Raji (cell line): ENCODE measurements around the gene IFIT1.

Experiments
- POLR2A ChIP-seq: IDR thresholded peaks from 2 replicates; pipeline ENCODE4 v1.6.1; 2011; ENCODE audit warnings: low read depth, low read length, control low read depth; ENCODE audit not compliant: insufficient read depth

Gene IFIT1

GRCh38 chr10:89391907-89392756 is at the start of gene IFIT1:
Gene IFIT1 (plus strand): TSS chr10:89392623. CDS start chr10:89392713, 90 bp downstream.
- TF ChIP-seq POLR2A, result no peak

- no peak for TF ChIP-seq POLR2A
Observed at GRCh38 chr10:89343089-89343767, 49.2 kb upstream of the IFIT1 start.

DNA sequence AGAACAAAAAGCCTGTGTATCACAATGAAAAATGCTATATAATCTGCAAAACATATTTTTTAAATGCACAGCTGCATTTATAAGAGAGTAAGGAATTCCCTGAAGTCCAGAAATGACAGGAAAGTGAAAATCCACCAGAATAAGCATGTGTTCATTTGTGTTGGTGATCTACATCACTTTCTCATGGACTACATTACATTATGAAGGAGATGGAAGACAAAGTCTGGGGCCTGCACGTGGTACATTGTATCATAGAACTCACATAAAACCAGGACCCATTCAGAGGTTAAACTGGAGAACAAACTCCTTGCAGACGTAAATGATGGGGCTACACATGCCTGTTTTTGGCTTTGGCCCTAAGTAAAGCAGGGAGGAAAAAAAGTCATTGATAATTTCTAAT is 48.3 kb upstream of the IFIT1 start:
- TF ChIP-seq POLR2A, result no peak

- TF ChIP-seq POLR2A, result no peak
Observed at GRCh38 chr10:89345367-89346000, 46.9 kb upstream of the IFIT1 start.

GRCh38 chr10:89346405-89347254 is 45.8 kb upstream of the IFIT1 start:
- no peak for TF ChIP-seq POLR2A

DNA sequence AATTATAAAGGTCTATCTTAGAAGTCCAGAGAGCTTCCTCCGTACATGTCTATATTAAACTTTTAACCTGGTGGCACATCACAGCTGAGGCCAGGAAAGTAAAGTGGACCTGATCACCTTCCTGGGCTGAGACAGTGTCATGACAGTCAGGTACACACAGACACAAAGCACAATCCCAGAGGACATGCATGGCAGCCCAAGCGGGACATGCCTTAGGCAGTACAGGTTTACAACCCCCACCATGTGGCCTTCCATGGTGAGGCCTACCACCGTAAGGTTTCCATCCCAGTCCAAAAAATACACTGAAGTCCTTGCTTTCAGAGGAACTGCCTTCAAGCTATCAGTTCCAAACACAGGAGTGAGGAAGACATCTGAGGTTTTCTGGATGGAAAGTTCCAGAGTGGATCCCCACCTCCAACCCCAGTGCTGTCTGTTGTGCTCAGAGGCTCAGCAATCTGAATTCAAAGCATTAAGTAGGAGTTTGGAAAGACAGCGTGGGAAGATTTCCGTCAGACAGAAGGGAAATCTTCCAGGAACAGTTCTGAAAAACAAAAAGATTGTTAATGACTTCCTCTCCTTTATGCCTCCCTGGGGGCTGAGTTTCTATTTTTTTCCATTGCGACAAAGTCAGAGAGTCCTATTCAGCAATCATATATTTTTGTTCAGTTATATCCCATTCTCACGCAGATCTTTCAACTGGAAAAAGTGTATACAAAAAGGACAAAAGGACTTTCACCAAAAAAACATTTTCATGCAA is 44.5 kb upstream of the IFIT1 start:
- no peak for TF ChIP-seq POLR2A

DNA sequence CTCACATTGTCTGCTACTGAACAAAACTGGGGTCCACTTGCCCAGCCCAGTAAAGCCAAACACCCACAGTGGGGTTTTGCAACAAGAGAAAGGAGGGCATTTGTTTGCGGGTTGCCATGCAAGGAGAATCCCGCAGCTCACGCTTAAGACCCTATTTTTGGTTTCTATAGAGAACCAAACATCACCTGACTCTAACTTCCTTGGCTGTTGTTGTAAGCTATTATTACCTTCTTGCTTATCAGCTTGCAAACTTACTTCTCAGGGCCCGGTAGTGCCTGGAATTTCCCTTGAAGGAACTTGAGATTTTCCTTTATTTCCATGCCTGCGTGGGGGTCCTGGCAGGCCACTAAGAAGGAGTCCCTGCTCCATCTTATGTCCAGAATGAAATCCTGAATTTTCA is 43.9 kb upstream of the IFIT1 start:
- no peak for TF ChIP-seq POLR2A

DNA sequence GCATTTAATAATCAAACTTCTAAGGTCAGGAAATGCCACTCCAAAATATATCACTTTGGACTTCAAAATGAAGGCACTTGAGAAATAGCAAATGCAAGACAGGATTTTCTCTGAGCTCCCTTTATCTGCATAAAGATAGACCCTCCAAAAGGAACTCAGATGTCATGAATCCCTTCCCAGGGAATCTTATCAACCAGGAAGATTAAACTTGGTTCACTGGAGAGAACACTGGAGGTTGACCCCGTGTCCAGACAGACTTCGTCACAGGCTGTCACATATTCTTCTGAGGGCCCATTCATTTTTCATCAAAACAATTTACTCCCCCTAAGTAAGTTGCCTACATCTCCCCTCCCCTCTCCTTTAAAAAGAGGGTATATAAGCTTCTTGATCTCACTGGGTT is 43.4 kb upstream of the IFIT1 start:
- TF ChIP-seq POLR2A, result no peak

DNA sequence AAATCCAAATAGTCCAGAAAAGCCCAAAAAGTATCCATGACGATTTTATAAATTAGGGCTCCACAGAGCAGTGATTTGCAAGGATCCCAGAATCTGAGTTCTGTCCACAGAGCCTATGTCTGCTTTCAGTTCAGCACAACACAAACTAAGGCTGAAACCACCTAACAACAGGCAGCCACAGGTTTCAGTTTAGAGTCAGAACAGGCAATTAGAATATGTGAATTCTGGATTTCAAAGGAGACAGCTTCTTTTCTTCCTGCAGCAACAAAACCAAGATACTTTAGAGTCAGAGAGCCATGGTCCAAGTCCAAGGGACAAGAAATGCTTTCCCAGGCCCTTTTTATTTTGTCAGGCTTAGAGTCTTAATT is 41.0 kb upstream of the IFIT1 start:
- no peak for TF ChIP-seq POLR2A

GRCh38 chr10:89351780-89352597 is 40.4 kb upstream of the IFIT1 start:
- no peak for TF ChIP-seq POLR2A

DNA sequence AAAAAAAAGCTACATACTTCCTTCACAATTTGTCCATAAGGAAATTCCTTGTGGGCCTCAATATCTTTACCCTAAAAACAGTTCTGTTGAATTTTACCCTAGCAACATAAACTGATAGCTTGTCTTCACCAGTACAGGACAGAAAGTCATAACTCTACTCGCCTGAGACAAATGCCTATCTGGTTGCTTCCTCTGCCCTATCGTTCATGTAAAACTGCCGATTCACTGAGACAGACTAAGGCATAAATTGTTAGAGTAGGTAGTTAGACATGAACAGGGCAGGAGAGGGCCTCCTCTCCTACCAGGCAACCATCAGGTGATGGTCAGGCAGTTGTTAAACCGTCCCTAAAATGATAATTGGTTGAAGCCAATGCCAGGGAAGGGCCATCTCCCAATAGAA is 39.6 kb upstream of the IFIT1 start:
- TF ChIP-seq POLR2A, result no peak

GRCh38 chr10:89355394-89355931 is 37.0 kb upstream of the IFIT1 start:
- TF ChIP-seq POLR2A, result no peak

- TF ChIP-seq POLR2A, result no peak
Observed at GRCh38 chr10:89357096-89357495, 35.3 kb upstream of the IFIT1 start.
